ENCODE results near the gene BCL6.

Gene BCL6

GRCh38 chr3:187759601-187760000 is 14.3 kb upstream of the BCL6 start:
- no peak for DNase-seq

- no peak for DNase-seq
Measured at GRCh38 chr3:187758318-187758955, 13.2 kb upstream of the BCL6 start.

GRCh38 chr3:187753516-187753915 is 8.2 kb upstream of the BCL6 start:
- no peak for DNase-seq

GRCh38 chr3:187750513-187751123 is 5.3 kb upstream of the BCL6 start:
- DNase-seq = no peak

GRCh38 chr3:187750006-187750512 is 4.8 kb upstream of the BCL6 start:
- DNase-seq = no peak

- peak; percentile 94 for DNase-seq
Measured at GRCh38 chr3:187748050-187748481, 2.8 kb upstream of the BCL6 start.

- no peak for DNase-seq
Measured at GRCh38 chr3:187747506-187747905, 2.2 kb upstream of the BCL6 start.

GRCh38 chr3:187746442-187747281 is 1.4 kb upstream of the BCL6 start:
- peak; percentile 21 for DNase-seq

- DNase-seq = no peak
Measured at GRCh38 chr3:187746059-187746441, 782 bp upstream of the BCL6 start.

- peak; percentile 62 for DNase-seq
Measured at GRCh38 chr3:187744169-187745151, 808 bp downstream of the BCL6 start.

- DNase-seq = peak; percentile 75
Measured at GRCh38 chr3:187743195-187744141, 1.8 kb downstream of the BCL6 start.

GRCh38 chr3:187742351-187743171 is 2.7 kb downstream of the BCL6 start:
- peak; percentile 25 for DNase-seq

- peak; percentile 79 for DNase-seq
Measured at GRCh38 chr3:187741403-187742350, 3.6 kb downstream of the BCL6 start.

GRCh38 chr3:187740421-187741399 is 4.6 kb downstream of the BCL6 start:
- DNase-seq = peak; percentile 74

GRCh38 chr3:187739561-187740332 is 5.5 kb downstream of the BCL6 start:
- peak; percentile 80 for DNase-seq

- no peak for DNase-seq
Measured at GRCh38 chr3:187739094-187739560, 6.1 kb downstream of the BCL6 start.

Measured in stimulated activated CD4-positive, alpha-beta T cell treated with anti-CD3 and anti-CD28 coated beads, Interleukin-4, amount 100 ng/mL, for 24 hours (primary cell).